ENCODE data around the gene CDK10.
"Not testable (repeated sequence)": the region's sequence is repeated elsewhere in the genome, so short reads cannot be mapped to it uniquely, and the experiment has no call there.

Gene CDK10

DNA sequence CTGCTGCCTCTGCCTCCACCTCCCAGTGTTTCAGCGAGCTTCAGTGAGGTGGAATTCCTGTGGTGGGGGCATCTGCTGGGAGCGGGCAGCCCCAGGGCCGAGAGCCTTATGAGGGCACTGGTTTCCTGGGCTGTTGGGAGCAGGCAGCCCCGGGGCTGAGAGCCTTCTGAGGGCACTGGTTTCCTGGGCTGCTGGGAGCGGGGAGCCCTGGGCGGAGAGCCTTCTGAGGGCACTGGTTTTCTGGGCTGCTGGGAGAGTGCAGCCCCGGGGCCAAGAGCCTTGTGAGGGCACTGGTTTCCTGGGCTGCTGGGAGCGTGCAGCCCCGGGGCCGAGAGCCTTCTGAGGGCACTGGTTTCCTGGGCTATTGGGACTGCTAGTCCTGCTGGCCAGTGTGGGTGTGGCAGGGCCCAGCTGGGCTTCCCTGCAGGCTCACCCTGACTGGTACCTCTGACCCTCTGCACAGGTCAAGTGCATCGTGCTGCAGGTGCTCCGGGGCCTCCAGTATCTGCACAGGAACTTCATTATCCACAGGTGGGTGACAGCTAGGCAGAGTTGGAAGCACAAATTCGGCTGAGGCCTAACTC lies 5.6 kb downstream of the CDK10 start:
- Histone ChIP-seq H3K4me2 (ENCODE audit: low read length) (no peak overlapping the region), H3K4me1 (peaks cover 5% of the 10 kb centered on the region), H3K27me3 (ENCODE audit: control insufficient read depth, insufficient read depth, low read length) (no peaks in the 10 kb centered on the region), H3K79me2 (peaks cover 20% of the 10 kb centered on the region), H3K4me3 (ENCODE audit: low read depth, low read length) (no peak overlapping the region), H2AFZ (no peak overlapping the region), H3K27ac (no peak overlapping the region), H3K9me3 (ENCODE audit: control insufficient read depth, low read length) (no peaks in the 10 kb centered on the region), H3K36me3 (ENCODE audit: control insufficient read depth, insufficient read depth, low read length) (no peaks in the 10 kb centered on the region), H3K9ac (no peak overlapping the region)
- TF ChIP-seq, protein P1, sequence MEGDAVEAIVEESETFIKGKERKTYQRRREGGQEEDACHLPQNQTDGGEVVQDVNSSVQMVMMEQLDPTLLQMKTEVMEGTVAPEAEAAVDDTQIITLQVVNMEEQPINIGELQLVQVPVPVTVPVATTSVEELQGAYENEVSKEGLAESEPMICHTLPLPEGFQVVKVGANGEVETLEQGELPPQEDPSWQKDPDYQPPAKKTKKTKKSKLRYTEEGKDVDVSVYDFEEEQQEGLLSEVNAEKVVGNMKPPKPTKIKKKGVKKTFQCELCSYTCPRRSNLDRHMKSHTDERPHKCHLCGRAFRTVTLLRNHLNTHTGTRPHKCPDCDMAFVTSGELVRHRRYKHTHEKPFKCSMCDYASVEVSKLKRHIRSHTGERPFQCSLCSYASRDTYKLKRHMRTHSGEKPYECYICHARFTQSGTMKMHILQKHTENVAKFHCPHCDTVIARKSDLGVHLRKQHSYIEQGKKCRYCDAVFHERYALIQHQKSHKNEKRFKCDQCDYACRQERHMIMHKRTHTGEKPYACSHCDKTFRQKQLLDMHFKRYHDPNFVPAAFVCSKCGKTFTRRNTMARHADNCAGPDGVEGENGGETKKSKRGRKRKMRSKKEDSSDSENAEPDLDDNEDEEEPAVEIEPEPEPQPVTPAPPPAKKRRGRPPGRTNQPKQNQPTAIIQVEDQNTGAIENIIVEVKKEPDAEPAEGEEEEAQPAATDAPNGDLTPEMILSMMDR (IDR thresholded peaks at IDR 0.05), result no peak

DNA sequence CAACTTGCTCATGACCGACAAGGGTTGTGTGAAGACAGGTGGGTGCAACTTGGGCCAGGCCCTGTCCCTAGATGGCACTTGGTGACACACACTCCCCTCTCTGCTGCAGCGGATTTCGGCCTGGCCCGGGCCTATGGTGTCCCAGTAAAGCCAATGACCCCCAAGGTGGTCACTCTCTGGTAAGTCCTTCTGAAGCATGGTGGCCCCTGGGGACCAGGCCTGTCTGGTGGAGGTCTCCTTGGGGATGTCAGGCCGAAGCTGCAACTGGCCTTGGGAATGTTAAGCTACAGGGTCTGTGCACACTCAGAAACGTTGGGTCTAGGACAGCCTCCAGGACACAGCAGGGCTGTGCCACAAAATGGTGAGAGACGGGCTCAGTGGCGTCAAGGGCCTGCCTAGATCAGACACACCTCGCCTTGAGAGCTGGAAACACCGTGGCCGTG lies 6.8 kb downstream of the CDK10 start:
- Histone ChIP-seq H3K79me2 (peaks cover 12% of the 10 kb centered on the region), H3K27me3 (ENCODE audit: control insufficient read depth, insufficient read depth, low read length) (no peaks in the 10 kb centered on the region), H3K4me3 (ENCODE audit: low read depth, low read length) (no peak overlapping the region), H3K27ac (no peak overlapping the region), H3K9ac (no peak overlapping the region), H3K4me1 (no peaks in the 10 kb centered on the region), H3K4me2 (ENCODE audit: low read length) (no peak overlapping the region), H3K36me3 (ENCODE audit: control insufficient read depth, insufficient read depth, low read length) (no peaks in the 10 kb centered on the region), H3K9me3 (ENCODE audit: control insufficient read depth, low read length) (no peaks in the 10 kb centered on the region), H2AFZ (no peak overlapping the region)
- TF ChIP-seq, protein P1 (IDR thresholded peaks at IDR 0.05), result no peak

DNA sequence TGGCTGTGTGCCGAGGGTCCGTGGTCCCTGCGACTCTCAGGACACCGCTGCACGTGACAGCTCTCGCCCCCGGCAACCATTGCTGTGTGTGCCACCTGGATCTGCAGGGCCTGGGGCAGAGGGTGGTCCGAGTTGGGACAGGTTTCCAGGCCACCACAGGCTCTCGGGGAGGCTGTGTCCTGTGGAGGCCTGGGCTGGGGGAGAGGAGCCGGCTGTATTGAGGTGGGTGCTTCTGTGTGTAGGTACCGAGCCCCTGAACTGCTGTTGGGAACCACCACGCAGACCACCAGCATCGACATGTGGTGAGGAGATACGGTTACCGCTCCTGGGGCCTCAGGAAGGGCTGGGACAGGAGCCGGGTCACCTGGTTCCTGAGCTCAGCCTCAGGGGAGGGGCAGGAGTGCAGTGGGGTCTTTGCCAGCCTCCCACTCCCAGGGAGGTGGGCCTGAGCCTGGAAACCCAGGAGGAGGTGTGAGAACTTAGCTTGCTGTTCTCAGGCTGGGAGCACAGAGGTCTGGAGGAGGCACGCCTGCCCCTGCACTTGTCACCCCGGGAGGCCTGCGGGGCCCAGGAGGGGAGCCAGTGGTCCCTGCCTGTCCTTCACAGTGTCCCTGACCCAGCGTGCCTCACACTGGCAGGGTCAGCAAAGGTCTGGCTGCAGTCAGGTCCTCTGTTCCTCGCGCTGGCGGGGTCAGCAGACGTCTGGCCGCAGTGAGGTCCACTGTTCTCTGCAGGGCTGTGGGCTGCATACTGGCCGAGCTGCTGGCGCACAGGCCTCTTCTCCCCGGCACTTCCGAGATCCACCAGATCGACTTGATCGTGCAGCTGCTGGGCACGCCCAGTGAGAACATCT lies 7.7 kb downstream of the CDK10 start:
- TF ChIP-seq, protein P1 (IDR thresholded peaks at IDR 0.05), result no peak
- Histone ChIP-seq H3K79me2 (peaks cover 10% of the 10 kb centered on the region), H3K36me3 (ENCODE audit: control insufficient read depth, insufficient read depth, low read length) (no peaks in the 10 kb centered on the region)

DNA sequence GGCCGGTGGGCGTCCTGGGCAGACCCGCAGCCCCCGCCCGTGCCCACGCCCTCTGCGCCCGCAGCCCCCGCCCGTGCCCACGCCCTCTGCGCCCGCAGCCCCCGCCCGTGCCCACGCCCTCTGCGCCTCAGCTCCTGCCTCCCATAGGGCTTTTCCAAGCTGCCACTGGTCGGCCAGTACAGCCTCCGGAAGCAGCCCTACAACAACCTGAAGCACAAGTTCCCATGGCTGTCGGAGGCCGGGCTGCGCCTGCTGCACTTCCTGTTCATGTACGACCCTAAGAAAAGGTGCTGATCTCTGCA lies 8.2 kb downstream of the CDK10 start:
- H3K4me3 ChIP-seq (ENCODE audit: low read depth, low read length); H2AFZ ChIP-seq; H3K27ac ChIP-seq; H3K36me3 ChIP-seq (ENCODE audit: control insufficient read depth, insufficient read depth, low read length); H3K9ac ChIP-seq; H3K4me2 ChIP-seq (ENCODE audit: low read length); H3K9me3 ChIP-seq (ENCODE audit: control insufficient read depth, low read length); H3K79me2 ChIP-seq; H3K27me3 ChIP-seq (ENCODE audit: control insufficient read depth, insufficient read depth, low read length); H3K4me1 ChIP-seq: not testable (repeated sequence)

More for the DNA sequence above, 7.7 kb downstream of the CDK10 start:
- Histone ChIP-seq H2AFZ (no peak overlapping the region), H3K27me3 (ENCODE audit: control insufficient read depth, insufficient read depth, low read length) (no peaks in the 10 kb centered on the region), H3K9ac (no peak overlapping the region), H3K4me1 (no peaks in the 10 kb centered on the region), H3K27ac (no peak overlapping the region), H3K4me3 (ENCODE audit: low read depth, low read length) (no peak overlapping the region), H3K9me3 (ENCODE audit: control insufficient read depth, low read length) (no peaks in the 10 kb centered on the region), H3K4me2 (ENCODE audit: low read length) (no peak overlapping the region)

DNA sequence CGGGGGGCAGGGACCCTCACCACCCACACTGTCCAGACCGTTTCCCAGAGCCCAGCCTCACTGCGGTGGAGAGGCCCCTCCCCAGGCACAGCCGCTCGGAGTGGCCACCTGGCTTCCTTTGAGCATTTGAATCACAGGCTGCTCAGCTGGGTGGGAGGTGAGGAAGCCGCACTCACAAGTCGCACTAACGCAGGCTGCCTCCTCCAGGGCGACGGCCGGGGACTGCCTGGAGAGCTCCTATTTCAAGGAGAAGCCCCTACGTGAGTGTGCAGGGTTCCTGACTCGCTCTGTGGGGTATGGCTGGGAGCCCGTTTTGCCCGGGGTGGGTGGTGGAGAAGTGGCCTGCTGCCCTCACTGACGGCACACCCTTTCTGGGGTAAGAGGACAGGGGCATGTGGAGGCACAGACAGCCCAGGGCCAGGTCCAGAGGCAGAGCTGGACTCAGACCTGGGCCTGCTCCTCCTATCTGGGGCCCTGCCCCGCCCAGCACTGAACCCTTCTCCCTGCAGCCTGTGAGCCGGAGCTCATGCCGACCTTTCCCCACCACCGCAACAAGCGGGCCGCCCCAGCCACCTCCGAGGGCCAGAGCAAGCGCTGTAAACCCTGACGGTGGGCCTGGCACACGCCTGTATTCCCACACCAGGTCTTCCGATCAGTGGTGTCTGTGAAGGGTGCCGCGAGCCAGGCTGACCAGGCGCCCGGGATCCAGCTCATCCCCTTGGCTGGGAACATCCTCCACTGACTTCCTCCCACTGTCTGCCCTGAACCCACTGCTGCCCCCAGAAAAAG lies 8.8 kb downstream of the CDK10 start:
- no peak overlapping the region for H3K27ac ChIP-seq
- H3K9me3 ChIP-seq (ENCODE audit: control insufficient read depth, low read length), result no peaks in the 10 kb centered on the region
- H3K4me3 ChIP-seq (ENCODE audit: low read depth, low read length), result no peak overlapping the region
- H3K4me1 ChIP-seq, result peaks cover under 1% of the 10 kb centered on the region
- TF ChIP-seq, protein P1 (IDR thresholded peaks at IDR 0.05), result no peak
- H3K79me2 ChIP-seq, result peaks cover 2% of the 10 kb centered on the region
- no peak overlapping the region for H3K9ac ChIP-seq
- no peak overlapping the region for H2AFZ ChIP-seq
- H3K4me2 ChIP-seq (ENCODE audit: low read length), result no peak overlapping the region
- no peaks in the 10 kb centered on the region for H3K27me3 ChIP-seq (ENCODE audit: control insufficient read depth, insufficient read depth, low read length)
- H3K36me3 ChIP-seq (ENCODE audit: control insufficient read depth, insufficient read depth, low read length), result no peaks in the 10 kb centered on the region

All from parathyroid adenoma (tissue), 2 donors.